Glutamatergic neuron (in vitro differentiated cells): Measurements from ENCODE around the gene PAPPA2. TPM values are rescaled to one million over a fixed set of nuclear protein-coding genes. Genes with fewer than 3 reads are reported as not detected.

Experiments
- DNase-seq: peaks from one replicate; pipeline ENCODE4 v3.0.0; 2022
- H3K27ac Mint-ChIP-seq: one replicate; pipeline ENCODE4 v1.8.0; 2020; ENCODE audit warnings: mild to moderate bottlenecking, mixed read lengths, inconsistent platforms; ENCODE audit not compliant: unreplicated experiment
- H3K27me3 Mint-ChIP-seq: one replicate; pipeline ENCODE4 v1.8.0; 2020; ENCODE audit warnings: mild to moderate bottlenecking, moderate library complexity, mixed read lengths, inconsistent platforms; ENCODE audit not compliant: unreplicated experiment
- H3K36me3 Mint-ChIP-seq: one replicate; pipeline ENCODE4 v1.8.0; 2020; ENCODE audit warnings: mild to moderate bottlenecking, mixed read lengths, inconsistent platforms; ENCODE audit not compliant: unreplicated experiment
- H3K4me1 Mint-ChIP-seq: one replicate; pipeline ENCODE4 v1.8.0; 2020; ENCODE audit warnings: mild to moderate bottlenecking, low read depth, mixed read lengths, inconsistent platforms; ENCODE audit not compliant: unreplicated experiment
- H3K4me3 Mint-ChIP-seq: one replicate; pipeline ENCODE4 v1.8.0; 2020; ENCODE audit warnings: mild to moderate bottlenecking, mixed read lengths, inconsistent platforms; ENCODE audit not compliant: unreplicated experiment
- H3K9me3 Mint-ChIP-seq: one replicate; pipeline ENCODE4 v1.8.0; 2020; ENCODE audit warnings: mild to moderate bottlenecking, moderate library complexity, mixed read lengths, inconsistent platforms; ENCODE audit not compliant: unreplicated experiment
- total RNA-seq: library from RNA; stranded (reverse); fragmentation: NEBNext Ultra II Directional; extraction: Animal tissue kit (Norgen Biotek cat#: 25700); gene quantifications from one replicate; pipeline ENCODE4 v1.2.1, GENCODE V29; 2021; ENCODE audit not compliant: unreplicated experiment
- TF ChIP-seq, protein P1 (sequence below): fragments of 200-600 bp; sonication (generic); IDR thresholded peaks from one replicate; pipeline ENCODE4 v1.5.0; 2021; ENCODE audit not compliant: partially characterized antibody, unreplicated experiment

Gene PAPPA2
- total RNA-seq, 1 donor from 2014 or later, result 2.3 TPM

DNA sequence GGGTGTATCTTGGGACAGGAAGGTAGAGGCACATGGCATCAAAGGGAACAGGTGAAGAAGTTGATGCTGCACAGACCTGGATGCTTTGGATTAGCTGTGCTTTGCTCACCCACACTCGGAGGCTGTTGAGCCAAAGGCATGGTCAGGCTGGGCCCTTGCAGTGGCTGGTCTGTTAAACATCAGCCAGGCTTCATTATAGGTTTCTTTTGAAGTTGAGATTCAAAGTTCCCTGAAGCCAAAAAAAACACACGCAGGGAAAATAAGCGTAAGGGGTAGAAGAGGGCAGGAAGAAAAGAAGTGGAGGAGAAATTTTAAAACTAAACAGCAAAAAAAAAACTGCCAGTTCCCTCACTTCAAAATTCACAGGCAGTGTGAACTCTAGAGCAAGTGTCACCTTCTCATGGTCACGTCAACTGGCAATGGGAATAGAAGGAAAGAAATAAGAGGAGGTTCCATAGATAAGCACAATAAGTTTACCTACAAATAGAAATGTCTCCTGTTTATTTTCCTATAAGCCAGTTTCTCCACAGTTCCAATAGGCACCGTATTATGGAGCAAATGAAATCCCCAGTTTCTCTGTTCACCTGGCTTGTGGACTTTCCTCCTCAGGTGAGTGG, 139.5 kb downstream of the PAPPA2 start:
- Mint-ChIP-seq H3K36me3 (no peaks in the 10 kb centered on the region), H3K27ac (no peak overlapping the region), H3K4me3 (no peak overlapping the region), H3K27me3 (no peaks in the 10 kb centered on the region), H3K9me3 (no peaks in the 10 kb centered on the region), H3K4me1 (no peaks in the 10 kb centered on the region)
- TF ChIP-seq, protein P1, sequence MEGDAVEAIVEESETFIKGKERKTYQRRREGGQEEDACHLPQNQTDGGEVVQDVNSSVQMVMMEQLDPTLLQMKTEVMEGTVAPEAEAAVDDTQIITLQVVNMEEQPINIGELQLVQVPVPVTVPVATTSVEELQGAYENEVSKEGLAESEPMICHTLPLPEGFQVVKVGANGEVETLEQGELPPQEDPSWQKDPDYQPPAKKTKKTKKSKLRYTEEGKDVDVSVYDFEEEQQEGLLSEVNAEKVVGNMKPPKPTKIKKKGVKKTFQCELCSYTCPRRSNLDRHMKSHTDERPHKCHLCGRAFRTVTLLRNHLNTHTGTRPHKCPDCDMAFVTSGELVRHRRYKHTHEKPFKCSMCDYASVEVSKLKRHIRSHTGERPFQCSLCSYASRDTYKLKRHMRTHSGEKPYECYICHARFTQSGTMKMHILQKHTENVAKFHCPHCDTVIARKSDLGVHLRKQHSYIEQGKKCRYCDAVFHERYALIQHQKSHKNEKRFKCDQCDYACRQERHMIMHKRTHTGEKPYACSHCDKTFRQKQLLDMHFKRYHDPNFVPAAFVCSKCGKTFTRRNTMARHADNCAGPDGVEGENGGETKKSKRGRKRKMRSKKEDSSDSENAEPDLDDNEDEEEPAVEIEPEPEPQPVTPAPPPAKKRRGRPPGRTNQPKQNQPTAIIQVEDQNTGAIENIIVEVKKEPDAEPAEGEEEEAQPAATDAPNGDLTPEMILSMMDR, result no peak
- DNase-seq, result no peak

DNA sequence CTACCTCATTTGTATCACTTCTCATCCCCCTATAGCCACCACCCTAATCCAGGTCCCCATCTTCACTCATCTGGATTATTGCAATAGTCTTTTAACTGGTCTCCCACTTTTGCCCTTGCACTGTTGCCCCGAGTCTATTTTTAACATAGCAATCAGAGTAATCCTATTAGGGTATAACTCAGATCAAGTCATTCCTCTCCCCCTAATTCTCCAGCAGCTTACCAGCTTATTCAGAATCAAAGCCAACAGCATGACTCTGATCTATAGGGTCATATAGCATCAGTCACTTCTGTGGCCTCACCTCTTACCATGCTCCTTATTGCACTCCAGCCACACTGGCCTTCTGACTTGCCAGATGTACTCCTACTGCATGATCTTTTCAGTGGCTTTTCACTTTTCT, 140.7 kb downstream of the PAPPA2 start:
- H3K27ac Mint-ChIP-seq, result no peak overlapping the region
- no peaks in the 10 kb centered on the region for H3K36me3 Mint-ChIP-seq
- H3K27me3 Mint-ChIP-seq, result no peaks in the 10 kb centered on the region
- no peak for DNase-seq
- TF ChIP-seq, protein P1, result no peak
- H3K9me3 Mint-ChIP-seq, result no peaks in the 10 kb centered on the region
- H3K4me1 Mint-ChIP-seq, result no peaks in the 10 kb centered on the region
- no peak overlapping the region for H3K4me3 Mint-ChIP-seq

DNA sequence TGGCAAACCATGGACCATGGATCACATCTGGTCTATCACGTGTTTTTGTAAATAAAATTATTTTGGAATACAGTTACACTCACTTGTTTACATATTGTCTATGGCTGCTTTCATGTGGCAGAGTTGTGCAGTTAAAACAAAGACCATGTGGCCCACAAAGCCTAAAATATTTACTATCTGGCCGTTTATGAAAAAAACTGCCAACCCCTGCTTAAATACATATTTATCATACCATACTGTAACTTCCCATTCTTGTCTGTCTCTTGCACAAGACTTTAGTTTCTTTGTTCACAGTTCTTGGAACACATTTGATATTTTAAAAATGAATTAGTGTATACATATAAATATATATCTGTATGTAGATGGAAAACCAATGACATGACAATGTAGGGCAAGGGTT, 141.5 kb downstream of the PAPPA2 start:
- Mint-ChIP-seq H3K27ac (no peak overlapping the region), H3K9me3 (no peaks in the 10 kb centered on the region), H3K27me3 (no peaks in the 10 kb centered on the region), H3K4me3 (no peak overlapping the region), H3K4me1 (no peaks in the 10 kb centered on the region), H3K36me3 (no peaks in the 10 kb centered on the region)
- DNase-seq, result no peak
- TF ChIP-seq, protein P1, result no peak

DNA sequence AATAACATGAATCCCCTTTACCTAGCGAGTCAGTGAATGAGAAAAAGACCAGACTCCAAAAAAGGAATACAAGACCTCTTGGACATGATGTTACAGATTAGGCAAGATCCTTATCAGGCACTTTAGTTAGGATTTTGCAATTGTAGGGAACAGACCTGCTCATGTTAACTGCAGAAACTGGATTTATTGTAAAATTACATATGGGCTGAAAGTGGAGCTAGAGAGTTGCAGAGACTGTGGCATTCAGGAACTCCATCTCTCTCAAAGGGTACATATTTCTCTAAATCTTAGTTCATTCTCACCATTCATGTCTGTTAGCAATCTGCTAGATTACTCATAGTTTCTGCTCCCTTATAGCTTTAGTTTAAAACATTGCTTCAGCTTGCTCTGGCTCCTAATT, 142.2 kb downstream of the PAPPA2 start:
- Mint-ChIP-seq H3K4me1 (no peaks in the 10 kb centered on the region), H3K27me3 (no peaks in the 10 kb centered on the region), H3K36me3 (no peaks in the 10 kb centered on the region), H3K4me3 (no peak overlapping the region), H3K9me3 (no peaks in the 10 kb centered on the region), H3K27ac (no peak overlapping the region)
- TF ChIP-seq, protein P1, result no peak
- DNase-seq, result no peak

DNA sequence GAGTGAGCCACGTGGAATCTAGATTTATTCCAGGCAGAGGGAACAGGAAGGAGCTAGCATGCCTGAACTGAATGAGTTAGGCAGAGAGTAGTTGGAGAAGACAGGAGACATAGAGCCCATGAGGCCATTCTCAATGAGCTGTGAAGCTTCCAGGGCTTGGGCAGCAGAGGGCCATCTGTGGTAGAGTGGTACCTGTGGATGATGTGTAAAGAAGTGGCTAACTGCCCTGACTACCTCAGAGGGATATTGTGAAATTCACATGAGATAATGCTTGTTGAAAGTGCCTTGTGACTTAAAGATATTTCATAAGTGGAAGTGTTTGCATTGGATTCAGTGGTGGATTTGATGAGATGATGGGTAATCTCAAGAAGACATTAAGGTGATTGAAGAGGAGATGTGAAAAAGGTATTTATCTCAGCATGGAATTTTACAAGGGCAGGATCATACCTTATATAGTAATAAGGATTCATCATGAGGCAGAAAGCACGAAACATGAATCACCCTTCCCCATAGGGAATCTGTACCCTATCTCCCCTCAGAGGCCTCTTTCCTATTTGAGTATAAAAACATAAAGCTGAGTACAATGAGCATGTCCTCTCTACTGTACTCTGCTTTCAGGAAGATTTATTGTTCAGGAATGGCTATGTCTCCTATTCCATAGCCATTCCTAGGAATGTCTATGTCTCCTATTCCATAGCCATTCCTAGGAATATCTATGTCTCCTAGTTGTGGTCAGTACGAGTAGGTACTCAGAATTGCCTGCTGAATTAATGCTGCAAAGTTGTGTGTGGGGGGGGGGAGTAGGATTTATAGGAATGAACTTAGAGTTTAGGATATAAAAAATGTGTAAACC, 146.8 kb downstream of the PAPPA2 start:
- Mint-ChIP-seq H3K9me3 (no peaks in the 10 kb centered on the region), H3K36me3 (no peaks in the 10 kb centered on the region), H3K4me3 (no peak overlapping the region), H3K27ac (no peak overlapping the region), H3K27me3 (no peaks in the 10 kb centered on the region), H3K4me1 (no peaks in the 10 kb centered on the region)
- TF ChIP-seq, protein P1, result no peak
- no peak for DNase-seq
